OCI-LY1 (cell line): ENCODE data around the gene B4GALT3.
A peak's percentile ranks its signal among the peaks of the same experiment; 100 is the strongest.

Experiments
- H2AFZ ChIP-seq: fragments of 200-600 bp; sonication (generic), shearing (Covaris generic); 2 replicates; pipeline ENCODE4 v1.6.0; 2014; ENCODE audit warnings: antibody characterized with exemption, mild to moderate bottlenecking, low read length
- H3F3A ChIP-seq: fragments of 200-600 bp; sonication (generic), shearing (Covaris generic); 2 replicates; pipeline ENCODE4 v1.6.0; 2014; ENCODE audit warnings: mild to moderate bottlenecking, antibody characterized with exemption, low read length, moderate library complexity; ENCODE audit not compliant: insufficient read depth
- H3K27ac ChIP-seq: fragments of 200-600 bp; sonication (generic); 2 replicates; pipeline ENCODE4 v1.5.1; 2014; ENCODE audit warnings: low read length, mixed run types, mild to moderate bottlenecking, low read depth; ENCODE audit not compliant: poor library complexity, severe bottlenecking
- H3K27me3 ChIP-seq: fragments of 200-600 bp; sonication (generic); 2 replicates; pipeline ENCODE4 v1.6.0; 2014; ENCODE audit warnings: antibody characterized with exemption, mild to moderate bottlenecking, low read length, moderate library complexity; ENCODE audit not compliant: insufficient read depth
- H3K36me3 ChIP-seq: fragments of 200-600 bp; sonication (generic); 2 replicates; pipeline ENCODE4 v1.6.1; 2014; ENCODE audit warnings: mild to moderate bottlenecking, antibody characterized with exemption, low read length, moderate library complexity, mixed read lengths; ENCODE audit not compliant: insufficient read depth
- H3K4me1 ChIP-seq: fragments of 200-600 bp; sonication (generic); 2 replicates; pipeline ENCODE4 v1.5.1; 2014; ENCODE audit warnings: mild to moderate bottlenecking, low read length, moderate library complexity; ENCODE audit not compliant: insufficient read depth, severe bottlenecking
- H3K4me2 ChIP-seq: fragments of 200-600 bp; sonication (generic), shearing (Covaris generic); 2 replicates; pipeline ENCODE4 v1.6.1; 2014; ENCODE audit warnings: low read length
- H3K4me3 ChIP-seq: fragments of 200-600 bp; sonication (generic); 2 replicates; pipeline ENCODE4 v1.5.1; 2014; ENCODE audit warnings: low read length, low read depth, mild to moderate bottlenecking, mixed read lengths; ENCODE audit not compliant: poor library complexity, severe bottlenecking
- H3K79me2 ChIP-seq: fragments of 200-600 bp; shearing (Covaris generic); 2 replicates; pipeline ENCODE4 v1.6.1; 2016; ENCODE audit warnings: mixed run types, low read length, mixed read lengths; ENCODE audit not compliant: insufficient read depth
- H3K9ac ChIP-seq: fragments of 200-600 bp; sonication (generic), shearing (Covaris generic); 2 replicates; pipeline ENCODE4 v1.6.1; 2014; ENCODE audit warnings: mild to moderate bottlenecking, low read length, mixed read lengths
- H3K9me2 ChIP-seq: fragments of 200-600 bp; sonication (generic), shearing (Covaris generic); 2 replicates; pipeline ENCODE4 v1.6.1; 2014; ENCODE audit warnings: low read depth, mild to moderate bottlenecking, low read length, mixed read lengths
- H3K9me3 ChIP-seq: fragments of 200-600 bp; shearing (Covaris generic); 2 replicates; pipeline ENCODE4 v1.6.1; 2014; ENCODE audit warnings: low read length, mixed read lengths
- H4K20me1 ChIP-seq: fragments of 200-600 bp; sonication (generic), shearing (Covaris generic); 2 replicates; pipeline ENCODE4 v1.6.0; 2016; ENCODE audit warnings: mild to moderate bottlenecking, low read length; ENCODE audit not compliant: insufficient read depth
- EZH2 ChIP-seq: fragments of 200-600 bp; sonication (generic), shearing (Covaris generic); IDR thresholded peaks from 2 replicates; pipeline ENCODE4 v1.8.0; 2017; ENCODE audit warnings: borderline replicate concordance, mixed run types, mild to moderate bottlenecking, antibody characterized with exemption, low read length, moderate library complexity, mixed read lengths
- TF ChIP-seq, protein P1 (sequence below): fragments of 200-600 bp; sonication (generic), shearing (Covaris generic); IDR thresholded peaks from 2 replicates; pipeline ENCODE4 v1.5.1; 2017; ENCODE audit warnings: mild to moderate bottlenecking, antibody characterized with exemption, low read length, moderate library complexity, mixed read lengths

Gene B4GALT3

DNA sequence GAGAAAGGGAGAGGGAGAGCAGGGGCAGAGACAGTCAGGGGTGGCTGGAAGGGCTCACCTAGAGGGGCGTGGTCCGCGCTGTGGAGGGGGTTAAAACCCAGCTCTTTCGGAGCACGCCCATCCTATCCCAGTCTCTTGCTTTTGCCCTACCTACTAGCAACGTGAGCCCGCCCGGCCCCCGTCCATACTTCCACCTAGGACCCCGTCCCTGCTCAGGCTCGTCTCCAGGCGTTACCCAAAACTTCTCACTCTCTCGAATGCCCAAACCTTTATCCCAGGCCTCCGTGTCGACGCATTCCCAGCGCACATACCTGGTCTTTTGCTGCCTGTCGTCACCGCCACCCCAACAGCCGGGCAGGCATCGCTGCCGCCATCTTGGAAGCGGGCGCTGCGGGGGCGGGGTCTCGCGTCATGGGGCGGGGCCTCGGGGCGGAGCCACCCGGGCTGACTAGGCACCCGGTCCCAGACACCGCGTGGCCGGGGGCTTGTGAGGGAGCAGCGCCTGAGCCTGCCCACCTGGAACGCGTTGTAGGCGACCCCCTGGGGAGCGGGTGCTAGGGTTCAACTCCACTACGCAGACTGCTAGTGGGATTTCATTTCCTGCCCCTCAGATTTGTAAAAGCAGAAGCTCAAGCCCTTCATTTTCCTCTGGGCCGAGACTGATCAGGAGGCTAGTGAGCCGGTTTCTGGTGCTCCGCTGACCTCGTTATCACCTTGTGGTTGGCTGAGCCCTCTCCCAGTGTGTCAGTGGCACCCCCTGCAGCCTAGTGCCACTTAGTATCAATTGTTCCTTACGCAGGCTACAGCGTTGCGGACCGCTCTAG, at the start of gene B4GALT3:
Gene B4GALT3 (minus strand): TSS at position 396 of the 824 bp plus-strand sequence. CDS start 1,447 bp downstream, outside the sequence.
- no peaks in the 10 kb centered on the region for H4K20me1 ChIP-seq
- H3K9ac ChIP-seq = peak within 1 kb of the TSS; percentile 70
- no peaks in the 10 kb centered on the region for H3K9me2 ChIP-seq
- H2AFZ ChIP-seq = peak within 1 kb of the TSS; percentile 87; the same call in 1 of the 2 replicates
- TF ChIP-seq, protein P1, sequence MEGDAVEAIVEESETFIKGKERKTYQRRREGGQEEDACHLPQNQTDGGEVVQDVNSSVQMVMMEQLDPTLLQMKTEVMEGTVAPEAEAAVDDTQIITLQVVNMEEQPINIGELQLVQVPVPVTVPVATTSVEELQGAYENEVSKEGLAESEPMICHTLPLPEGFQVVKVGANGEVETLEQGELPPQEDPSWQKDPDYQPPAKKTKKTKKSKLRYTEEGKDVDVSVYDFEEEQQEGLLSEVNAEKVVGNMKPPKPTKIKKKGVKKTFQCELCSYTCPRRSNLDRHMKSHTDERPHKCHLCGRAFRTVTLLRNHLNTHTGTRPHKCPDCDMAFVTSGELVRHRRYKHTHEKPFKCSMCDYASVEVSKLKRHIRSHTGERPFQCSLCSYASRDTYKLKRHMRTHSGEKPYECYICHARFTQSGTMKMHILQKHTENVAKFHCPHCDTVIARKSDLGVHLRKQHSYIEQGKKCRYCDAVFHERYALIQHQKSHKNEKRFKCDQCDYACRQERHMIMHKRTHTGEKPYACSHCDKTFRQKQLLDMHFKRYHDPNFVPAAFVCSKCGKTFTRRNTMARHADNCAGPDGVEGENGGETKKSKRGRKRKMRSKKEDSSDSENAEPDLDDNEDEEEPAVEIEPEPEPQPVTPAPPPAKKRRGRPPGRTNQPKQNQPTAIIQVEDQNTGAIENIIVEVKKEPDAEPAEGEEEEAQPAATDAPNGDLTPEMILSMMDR = peak; percentile 58
- no peak for TF ChIP-seq EZH2
- peaks cover 31% of the 10 kb centered on the region for H3K36me3 ChIP-seq
- H3K4me1 ChIP-seq = peaks cover 34% of the 10 kb centered on the region
- no peaks in the 10 kb centered on the region for H3K27me3 ChIP-seq
- H3F3A ChIP-seq = no peaks in the 10 kb centered on the region
- H3K4me3 ChIP-seq = peak within 1 kb of the TSS; percentile 74
- peak within 1 kb of the TSS; percentile 97 for H3K4me2 ChIP-seq
- peak within 1 kb of the TSS; percentile 83 for H3K27ac ChIP-seq
- H3K9me3 ChIP-seq = no peaks in the 10 kb centered on the region
- H3K79me2 ChIP-seq = no peaks in the 10 kb centered on the region

DNA sequence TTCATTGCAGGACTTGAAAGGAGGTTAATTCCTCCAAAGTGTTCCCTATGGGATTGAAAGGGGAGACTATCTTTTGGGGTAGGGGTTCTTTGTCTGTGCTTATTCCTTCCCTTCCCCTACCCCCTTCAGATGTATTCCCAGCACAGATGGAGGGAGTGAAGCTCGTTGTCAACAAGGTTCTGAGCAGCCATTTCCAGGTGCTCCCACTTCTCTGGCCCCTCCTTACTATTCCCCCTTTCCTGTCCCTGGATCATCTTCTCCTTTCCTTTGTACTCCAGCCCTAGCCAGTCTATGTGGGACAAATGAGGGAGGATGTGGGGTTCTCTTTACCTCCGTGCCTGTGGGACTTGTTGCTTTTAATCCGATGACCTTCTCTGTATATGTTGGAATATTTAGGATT, 49.5 kb upstream of the B4GALT3 start:
- no peaks in the 10 kb centered on the region for H3K9me3 ChIP-seq
- H3F3A ChIP-seq = no peaks in the 10 kb centered on the region
- no peaks in the 10 kb centered on the region for H3K9me2 ChIP-seq
- no peaks in the 10 kb centered on the region for H4K20me1 ChIP-seq
- H3K79me2 ChIP-seq = no peaks in the 10 kb centered on the region
- H3K9ac ChIP-seq = peak overlapping the region; percentile 77
- TF ChIP-seq, protein P1 = no peak
- no peak for TF ChIP-seq EZH2
- H3K4me2 ChIP-seq = peak overlapping the region; percentile 87
- peaks cover 32% of the 10 kb centered on the region for H3K36me3 ChIP-seq
- H3K27ac ChIP-seq = peak overlapping the region; percentile 28
- H2AFZ ChIP-seq = no peak overlapping the region
- peak overlapping the region; percentile 74 for H3K4me3 ChIP-seq
- H3K27me3 ChIP-seq = no peaks in the 10 kb centered on the region
- H3K4me1 ChIP-seq = peaks cover 24% of the 10 kb centered on the region

DNA sequence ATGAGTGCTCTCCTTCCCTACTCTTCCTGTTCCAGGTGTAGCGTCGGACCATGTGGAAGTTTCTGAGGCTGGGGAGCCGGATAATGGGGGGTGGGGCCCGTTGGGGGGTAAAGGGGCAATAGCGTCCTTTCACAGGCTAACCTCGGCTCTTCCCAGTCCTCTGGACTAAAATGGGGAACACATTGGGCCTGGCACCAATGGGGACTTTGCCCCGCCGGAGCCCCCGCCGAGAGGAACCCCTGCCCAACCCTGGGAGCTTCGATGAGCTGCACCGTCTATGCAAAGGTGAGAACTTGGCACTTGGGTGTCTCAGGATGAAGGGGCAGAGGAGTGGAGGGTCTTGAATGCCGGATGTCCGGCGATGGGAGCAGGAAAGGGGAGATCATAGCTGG, 49.0 kb upstream of the B4GALT3 start:
- H4K20me1 ChIP-seq = no peaks in the 10 kb centered on the region
- H3F3A ChIP-seq = no peaks in the 10 kb centered on the region
- no peaks in the 10 kb centered on the region for H3K79me2 ChIP-seq
- TF ChIP-seq EZH2 = no peak
- TF ChIP-seq, protein P1 = no peak
- no peaks in the 10 kb centered on the region for H3K27me3 ChIP-seq
- peaks cover 24% of the 10 kb centered on the region for H3K4me1 ChIP-seq
- H2AFZ ChIP-seq = no peak overlapping the region
- no peaks in the 10 kb centered on the region for H3K9me3 ChIP-seq
- peaks cover 32% of the 10 kb centered on the region for H3K36me3 ChIP-seq
- H3K27ac ChIP-seq = peak overlapping the region; percentile 28
- H3K4me2 ChIP-seq = peak overlapping the region; percentile 87
- peak overlapping the region; percentile 77 for H3K9ac ChIP-seq
- H3K9me2 ChIP-seq = no peaks in the 10 kb centered on the region
- H3K4me3 ChIP-seq = peak overlapping the region; percentile 74
